ENCODE results near the gene CYREN.
"Not testable (repeated sequence)": the region's sequence is repeated elsewhere in the genome, so short reads cannot be mapped to it uniquely, and the experiment has no call there.

The CYREN gene

GRCh38 chr7:135174941-135175340 lies 4.4 kb upstream of the CYREN start:
- peaks cover 30% of the 10 kb centered on the region for H3K4me1 ChIP-seq (ENCODE audit: insufficient read depth, poor library complexity, severe bottlenecking)
- H3K9me3 ChIP-seq (ENCODE audit: severe bottlenecking): peaks cover 6% of the 10 kb centered on the region
- no peaks in the 10 kb centered on the region for H3K27me3 ChIP-seq (ENCODE audit: insufficient read depth, poor library complexity, severe bottlenecking)
- TF ChIP-seq CTCF (IDR thresholded peaks at IDR 0.05; ENCODE audit: poor library complexity, severe bottlenecking): no peak
- no peak overlapping the region for H3K4me3 ChIP-seq (ENCODE audit: severe bottlenecking)
- ATAC-seq (ENCODE audit: low read depth): no peak
- H3K36me3 ChIP-seq (ENCODE audit: low read depth): peaks cover 24% of the 10 kb centered on the region
- H3K27ac ChIP-seq (ENCODE audit: poor library complexity, severe bottlenecking): peak overlapping the region; percentile 97
- DNase-seq (ENCODE audit: low spot score): no peak

- H3K36me3 ChIP-seq (ENCODE audit: low read depth): peaks cover 17% of the 10 kb centered on the region; the same call in 1 of the 2 replicates
- DNase-seq (ENCODE audit: low spot score); H3K4me3 ChIP-seq (ENCODE audit: severe bottlenecking); H3K27ac ChIP-seq (ENCODE audit: poor library complexity, severe bottlenecking); ATAC-seq (ENCODE audit: low read depth); H3K27me3 ChIP-seq (ENCODE audit: insufficient read depth, poor library complexity, severe bottlenecking); H3K9me3 ChIP-seq (ENCODE audit: severe bottlenecking): not testable (repeated sequence)
- peaks cover 35% of the 10 kb centered on the region for H3K4me1 ChIP-seq (ENCODE audit: insufficient read depth, poor library complexity, severe bottlenecking)
Measured at GRCh38 chr7:135173916-135174315, 3.4 kb upstream of the CYREN start.

GRCh38 chr7:135171581-135172291 lies 1.2 kb upstream of the CYREN start:
- Histone ChIP-seq H3K4me3 (ENCODE audit: severe bottlenecking) (peak overlapping the region; percentile 77), H3K4me1 (ENCODE audit: insufficient read depth, poor library complexity, severe bottlenecking) (peaks cover 20% of the 10 kb centered on the region), H3K36me3 (ENCODE audit: low read depth) (peaks cover 24% of the 10 kb centered on the region), H3K27ac (ENCODE audit: poor library complexity, severe bottlenecking) (peak overlapping the region; percentile 93)
- peak; percentile 8; the same call in 1 of the 3 replicates for ATAC-seq (ENCODE audit: low read depth)
- H3K9me3 ChIP-seq (ENCODE audit: severe bottlenecking); H3K27me3 ChIP-seq (ENCODE audit: insufficient read depth, poor library complexity, severe bottlenecking); DNase-seq (ENCODE audit: low spot score): not testable (repeated sequence)

GRCh38 chr7:135170998-135171481 lies 533 bp upstream of the CYREN start:
- TF ChIP-seq CTCF (IDR thresholded peaks at IDR 0.05; ENCODE audit: poor library complexity, severe bottlenecking): peak; percentile 71
- not testable (repeated sequence) for ATAC-seq (ENCODE audit: low read depth); DNase-seq (ENCODE audit: low spot score); H3K9me3 ChIP-seq (ENCODE audit: severe bottlenecking); H3K27me3 ChIP-seq (ENCODE audit: insufficient read depth, poor library complexity, severe bottlenecking)
- H3K4me3 ChIP-seq (ENCODE audit: severe bottlenecking): peak overlapping the region; percentile 77
- H3K4me1 ChIP-seq (ENCODE audit: insufficient read depth, poor library complexity, severe bottlenecking): peaks cover 13% of the 10 kb centered on the region
- peaks cover 31% of the 10 kb centered on the region for H3K36me3 ChIP-seq (ENCODE audit: low read depth)
- peak overlapping the region; percentile 93 for H3K27ac ChIP-seq (ENCODE audit: poor library complexity, severe bottlenecking)

- no peak for TF ChIP-seq CTCF (IDR thresholded peaks at IDR 0.05; ENCODE audit: poor library complexity, severe bottlenecking)
- no peak; the same call in 2 of the 3 replicates for ATAC-seq (ENCODE audit: low read depth)
- no peaks in the 10 kb centered on the region for H3K9me3 ChIP-seq (ENCODE audit: severe bottlenecking)
- H3K27me3 ChIP-seq (ENCODE audit: insufficient read depth, poor library complexity, severe bottlenecking): no peaks in the 10 kb centered on the region
- H3K36me3 ChIP-seq (ENCODE audit: low read depth): peaks cover 31% of the 10 kb centered on the region
- peak overlapping the region; percentile 93 for H3K27ac ChIP-seq (ENCODE audit: poor library complexity, severe bottlenecking)
- H3K4me1 ChIP-seq (ENCODE audit: insufficient read depth, poor library complexity, severe bottlenecking): peaks cover 8% of the 10 kb centered on the region
- H3K4me3 ChIP-seq (ENCODE audit: severe bottlenecking): peak overlapping the region; percentile 77
- DNase-seq (ENCODE audit: low spot score): no peak
Measured at GRCh38 chr7:135169964-135170273, 588 bp downstream of the CYREN start.

Measured in RWPE2 (cell line).